Esophagus squamous epithelium (tissue), 4 donors: Measurements from ENCODE around the gene DNAH2.

Source experiments
- CTCF ChIP-seq, 6 experiments: fragments of 450-650 bp in 4 of 6; fragments of 200-600 bp in 2 of 6; sonication (generic) in 2 of 6; IDR thresholded peaks; one replicate each; pipeline ENCODE4 v1.5.1; 2016 to 2019; ENCODE audit warnings: antibody characterized with exemption in 6 of 6, mild to moderate bottlenecking in 4 of 6, moderate library complexity in 4 of 6
- POLR2A ChIP-seq, 4 donors: fragments of 450-650 bp; IDR thresholded peaks; one replicate each; pipeline ENCODE4 v1.6.1; 2017; ENCODE audit warnings: antibody characterized with exemption in 4 of 4, mild to moderate bottlenecking in 4 of 4, moderate library complexity in 3 of 4

- no peak for TF ChIP-seq CTCF (IDR thresholded peaks at IDR 0.05)
- TF ChIP-seq POLR2A (IDR thresholded peaks at IDR 0.05) = no peak
These were observed 12.0 kb upstream of the DNAH2 start for GRCh38 chr17:7705269-7706255.
